ENCODE results near the gene C16orf86.

C16orf86 gene

DNA sequence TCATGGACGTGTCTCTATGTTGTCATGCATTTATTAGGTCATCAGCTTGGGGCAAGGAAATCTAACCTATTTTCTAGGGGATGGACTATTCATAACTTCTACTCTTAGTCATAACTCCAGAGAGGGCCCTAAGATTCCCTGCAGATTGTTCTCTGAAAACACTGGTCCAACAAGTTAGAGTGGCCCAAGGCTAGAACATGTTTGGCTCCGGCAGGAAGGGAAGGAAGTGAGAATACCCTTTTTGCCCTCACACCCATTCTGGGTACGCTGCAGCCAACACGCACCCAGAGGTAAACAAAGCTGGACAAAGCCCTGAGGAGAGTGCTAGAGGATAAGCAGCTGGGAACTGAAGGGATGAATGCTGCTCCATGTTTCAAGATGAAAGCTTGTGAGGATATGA is 9.9 kb downstream of the C16orf86 start:
- H3K36me3 ChIP-seq (replicated peaks), result peaks cover 18% of the 10 kb centered on the region
- DNase-seq, result no peak
- H3K27me3 ChIP-seq (replicated peaks), result no peaks in the 10 kb centered on the region
- no peak for TF ChIP-seq CTCF (IDR thresholded peaks at IDR 0.05; ENCODE audit: low read depth, low read length, missing control alignments)
- in situ Hi-C loops (cut with HindIII; ENCODE audit: low pct_ligation_motif_present, low sequenced_read_pairs), result no loop called here
- H3K27ac ChIP-seq, result no peak overlapping the region
- no peak overlapping the region for H3K4me3 ChIP-seq (ENCODE audit: low read depth, low read length)

DNA sequence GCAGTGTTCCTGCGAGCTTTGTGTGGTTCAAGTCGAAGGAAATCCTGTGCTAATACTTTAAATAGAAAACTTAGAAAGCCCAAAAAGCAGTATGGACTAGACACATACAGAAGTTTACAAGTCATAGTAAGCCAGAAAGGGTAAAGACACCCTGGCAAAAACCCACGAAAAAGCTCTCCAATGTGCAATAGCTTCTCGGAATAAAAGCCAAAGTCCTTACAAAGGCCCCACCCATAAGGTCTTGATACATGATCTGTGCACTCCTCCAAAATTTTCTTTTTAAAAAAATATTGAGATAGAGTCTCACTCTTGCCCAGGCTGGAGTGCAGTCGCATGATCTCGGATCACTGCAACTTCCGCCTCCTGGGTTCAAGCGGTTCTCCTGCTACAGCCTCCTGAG is 10.3 kb downstream of the C16orf86 start:
- Histone ChIP-seq H3K36me3 (replicated peaks) (peaks cover 18% of the 10 kb centered on the region), H3K27me3 (replicated peaks) (no peaks in the 10 kb centered on the region), H3K27ac (no peak overlapping the region), H3K4me3 (ENCODE audit: low read depth, low read length) (no peak overlapping the region)
- no peak for TF ChIP-seq CTCF (IDR thresholded peaks at IDR 0.05; ENCODE audit: low read depth, low read length, missing control alignments)
- in situ Hi-C loops (cut with HindIII; ENCODE audit: low pct_ligation_motif_present, low sequenced_read_pairs), result no loop called here
- no peak for DNase-seq

DNA sequence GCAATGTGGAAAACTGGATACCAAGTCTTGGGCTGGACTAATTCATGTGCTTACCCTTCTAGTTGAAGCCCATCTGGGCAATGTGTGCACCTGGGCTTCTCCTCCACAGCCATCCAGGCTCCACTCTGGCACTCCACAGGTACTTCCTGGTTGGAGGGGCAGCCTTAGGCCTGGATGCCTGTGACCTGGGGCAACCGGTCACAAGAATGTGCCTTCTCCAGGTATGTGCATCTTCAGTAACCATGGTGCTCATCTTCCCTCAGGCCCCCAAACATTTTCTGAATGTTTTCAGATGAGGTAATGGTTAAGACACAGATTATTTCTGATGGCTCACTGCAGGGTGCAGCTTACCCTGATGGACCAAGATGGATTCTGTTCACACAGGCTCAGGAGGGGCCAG is 11.1 kb downstream of the C16orf86 start:
- TF ChIP-seq CTCF (IDR thresholded peaks at IDR 0.05; ENCODE audit: low read depth, low read length, missing control alignments), result no peak
- Histone ChIP-seq H3K4me3 (ENCODE audit: low read depth, low read length) (no peak overlapping the region), H3K27ac (no peak overlapping the region), H3K36me3 (replicated peaks) (peaks cover 18% of the 10 kb centered on the region), H3K27me3 (replicated peaks) (no peaks in the 10 kb centered on the region)
- DNase-seq, result no peak
- in situ Hi-C loops (cut with HindIII; ENCODE audit: low pct_ligation_motif_present, low sequenced_read_pairs), result no loop called here

- H3K36me3 ChIP-seq (replicated peaks), result peaks cover 24% of the 10 kb centered on the region
- TF ChIP-seq CTCF (IDR thresholded peaks at IDR 0.05; ENCODE audit: low read depth, low read length, missing control alignments), result no peak
- no peak overlapping the region for H3K4me3 ChIP-seq (ENCODE audit: low read depth, low read length)
- DNase-seq, result no peak
- H3K27ac ChIP-seq, result no peak overlapping the region
- in situ Hi-C loops (cut with HindIII; ENCODE audit: low pct_ligation_motif_present, low sequenced_read_pairs), result no loop called here
- no peaks in the 10 kb centered on the region for H3K27me3 ChIP-seq (replicated peaks)
Measured at GRCh38 chr16:67678354-67679023, 11.9 kb downstream of the C16orf86 start.

DNA sequence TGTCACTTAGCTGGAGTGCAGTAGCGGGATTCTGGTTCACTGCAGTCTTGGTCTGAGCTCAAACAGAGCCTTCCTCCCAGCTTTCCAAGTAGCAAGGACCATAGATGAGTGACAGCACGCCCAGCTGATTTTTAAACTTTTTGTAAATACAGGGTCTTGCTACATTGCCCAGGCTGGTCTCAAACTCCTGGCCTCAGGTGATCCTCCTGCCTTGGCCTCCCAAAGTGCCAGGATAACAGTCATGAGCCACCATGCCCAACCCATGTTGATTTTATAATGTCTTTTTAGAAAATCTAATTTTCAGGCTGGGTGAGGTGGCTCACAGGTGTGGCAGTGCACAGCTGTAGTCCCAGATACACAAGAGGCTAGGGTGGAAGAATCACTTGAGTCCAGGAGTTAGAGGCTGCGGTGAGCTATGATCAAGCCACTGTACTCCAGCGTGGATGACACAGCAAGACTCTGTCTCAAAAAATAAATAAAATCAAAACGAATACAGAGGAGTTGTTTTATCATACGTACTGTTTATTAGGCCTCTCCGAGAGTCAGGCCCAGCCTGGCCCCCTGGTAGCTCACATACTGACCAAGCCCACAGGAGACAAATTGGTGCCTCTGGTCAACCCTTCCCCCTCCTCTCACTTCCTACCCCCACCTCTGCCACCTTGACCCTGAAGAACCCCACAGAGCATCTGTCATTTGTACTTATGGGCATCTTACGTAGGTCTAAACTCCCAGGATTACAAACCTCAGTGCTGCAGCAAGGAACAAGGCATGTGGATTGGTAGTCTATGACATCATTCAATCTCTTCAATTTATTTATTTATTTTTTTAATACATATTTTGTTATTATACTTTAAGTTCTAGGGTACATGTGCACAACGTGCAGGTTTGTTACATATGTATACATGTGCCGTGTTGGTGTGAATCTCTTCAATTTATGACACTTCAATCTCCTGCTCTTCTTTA is 13.6 kb downstream of the C16orf86 start:
- H3K27me3 ChIP-seq (replicated peaks), result no peaks in the 10 kb centered on the region
- DNase-seq, result no peak
- H3K36me3 ChIP-seq (replicated peaks), result peaks cover 21% of the 10 kb centered on the region
- in situ Hi-C loops (cut with HindIII; ENCODE audit: low pct_ligation_motif_present, low sequenced_read_pairs), result no loop called here
- H3K4me3 ChIP-seq (ENCODE audit: low read depth, low read length), result no peak overlapping the region
- no peak overlapping the region for H3K27ac ChIP-seq
- no peak for TF ChIP-seq CTCF (IDR thresholded peaks at IDR 0.05; ENCODE audit: low read depth, low read length, missing control alignments)

Measured in brain microvascular endothelial cell (primary cell).